Urothelium cell line (cell line): ENCODE data around the gene RCSD1.
"Not testable (repeated sequence)": the region's sequence is repeated elsewhere in the genome, so short reads cannot be mapped to it uniquely, and the experiment has no call there.

ENCODE experiments used
- DNase-seq: peaks from one replicate; pipeline ENCODE4 v3.0.0; 2011; ENCODE audit warnings: low spot score, mixed read lengths
- FAIRE-seq: peaks from 2 replicates; lab custom pipeline; 2011; peaks lifted over from hg19 to GRCh38; lab: Jason Lieb, UNC

RCSD1 gene

GRCh38 chr1:167710836-167711235, 80.8 kb downstream of the RCSD1 start:
- no peak for FAIRE-seq
- DNase-seq = no peak

- FAIRE-seq (no peak), DNase-seq (no peak)
Measured at GRCh38 chr1:167711797-167712196, 81.8 kb downstream of the RCSD1 start.

- no peak for DNase-seq
- no peak for FAIRE-seq
Measured at GRCh38 chr1:167713330-167714081, 83.5 kb downstream of the RCSD1 start.

- DNase-seq (peak; percentile 84), FAIRE-seq (no peak)
Measured at GRCh38 chr1:167714098-167714438, 84.0 kb downstream of the RCSD1 start.

- peak; percentile 34 for DNase-seq
- no peak for FAIRE-seq
Measured at GRCh38 chr1:167714439-167715156, 84.6 kb downstream of the RCSD1 start.

GRCh38 chr1:167715157-167715999, 85.3 kb downstream of the RCSD1 start:
- no peak for FAIRE-seq

GRCh38 chr1:167716000-167716271, 85.9 kb downstream of the RCSD1 start:
- DNase-seq (no peak), FAIRE-seq (no peak)

More at GRCh38 chr1:167715157-167715999, 85.3 kb downstream of the RCSD1 start:
- peak; percentile 74 for DNase-seq

GRCh38 chr1:167717351-167717750, 87.3 kb downstream of the RCSD1 start:
- no peak for DNase-seq
- FAIRE-seq = no peak

GRCh38 chr1:167718914-167719691, 89.1 kb downstream of the RCSD1 start:
- FAIRE-seq (no peak), DNase-seq (no peak)

- FAIRE-seq, DNase-seq: not testable (repeated sequence)
Measured at GRCh38 chr1:167719715-167720421, 89.8 kb downstream of the RCSD1 start.

- peak; percentile 38 for DNase-seq
- no peak for FAIRE-seq
Measured at GRCh38 chr1:167720965-167721616, 91.1 kb downstream of the RCSD1 start.

GRCh38 chr1:167721617-167722151, 91.7 kb downstream of the RCSD1 start, which contains the start of gene MPZL1:
MPZL1 (plus strand) TSS chr1:167721982; CDS start chr1:167722152, 170 bp downstream.
- DNase-seq = peak; percentile 98
- FAIRE-seq = no peak

GRCh38 chr1:167722152-167722869, 92.3 kb downstream of the RCSD1 start:
- DNase-seq = peak; percentile 60
- FAIRE-seq = no peak

GRCh38 chr1:167722870-167723251, 92.8 kb downstream of the RCSD1 start:
- FAIRE-seq (no peak), DNase-seq (no peak)

- DNase-seq = no peak
- no peak for FAIRE-seq
Measured at GRCh38 chr1:167723707-167724323, 93.8 kb downstream of the RCSD1 start.

- no peak for DNase-seq
Measured at GRCh38 chr1:167726008-167726407, 96.0 kb downstream of the RCSD1 start.

GRCh38 chr1:167728818-167729410, 98.9 kb downstream of the RCSD1 start:
- DNase-seq = no peak
- no peak for FAIRE-seq

More at GRCh38 chr1:167726008-167726407, 96.0 kb downstream of the RCSD1 start:
- FAIRE-seq = no peak

GRCh38 chr1:167734227-167734626, 104.2 kb downstream of the RCSD1 start:
- no peak for DNase-seq
- no peak for FAIRE-seq
